Thyroid gland (tissue), 4 donors: Measurements from ENCODE around the gene NDUFB4. TPM values are rescaled to one million over a fixed set of nuclear protein-coding genes. Genes with fewer than 3 reads are reported as not detected.

ENCODE experiments used
- DNase-seq, 2 donors: peaks; one replicate each; pipeline ENCODE4 v3.0.0-alpha.2; 2019
- H3K27ac ChIP-seq, 3 donors: fragments of 200-600 bp; sonication (generic); 1 replicate in 2 of 3; 2 replicates in 1 of 3; pipeline ENCODE4 v1.5.1; 2016 to 2019; ENCODE audit warnings: mild to moderate bottlenecking in 1 of 3, moderate library complexity in 1 of 3
- H3K27me3 ChIP-seq: fragments of 200-600 bp; sonication (generic); one replicate; pipeline ENCODE4 v1.5.1; 2019
- H3K36me3 ChIP-seq, 2 donors: fragments of 200-600 bp; sonication (generic); one replicate each; pipeline ENCODE4 v1.5.1; 2016 to 2019
- H3K4me1 ChIP-seq, 2 donors: fragments of 200-600 bp; sonication (generic); one replicate each; pipeline ENCODE4 v1.5.1; 2017 to 2019
- H3K4me3 ChIP-seq, 3 donors: fragments of 200-600 bp; sonication (generic); replicated peaks in 1 of 3; 1 replicate in 2 of 3; 2 replicates in 1 of 3; pipeline ENCODE4 v1.5.1; 2016; ENCODE audit warnings: mild to moderate bottlenecking in 1 of 3
- H3K9me3 ChIP-seq: fragments of 200-600 bp; sonication (generic); one replicate; pipeline ENCODE4 v1.5.1; 2017
- CTCF ChIP-seq, 6 experiments: fragments of 200-600 bp in 3 of 6; fragments of 450-650 bp in 3 of 6; sonication (generic) in 3 of 6; IDR thresholded peaks; one replicate each; pipeline ENCODE4 v1.5.1; 2016 to 2019; ENCODE audit warnings: antibody characterized with exemption in 6 of 6, mild to moderate bottlenecking in 2 of 6, inconsistent platforms in 1 of 6, moderate library complexity in 1 of 6
- POLR2A ChIP-seq, 2 donors: fragments of 450-650 bp; IDR thresholded peaks; one replicate each; pipeline ENCODE4 v1.6.1; 2017; ENCODE audit warnings: antibody characterized with exemption in 2 of 2, mild to moderate bottlenecking in 2 of 2, moderate library complexity in 1 of 2
- WGBS, 2 donors: methylation state at CpG; one replicate each; pipeline ENCODE4 v1.1.5; 2017; 5-methylcytosine and 5-hydroxymethylcytosine counted together
- intact Hi-C: fragments of 100-400 bp; cut with DNase I; formaldehyde crosslinking; loops from one replicate; pipeline ENCODE4 v1.15.1; 2023
- total RNA-seq, 4 donors: library from RNA; depleted of rRNA; stranded (reverse); fragments of >200 nt; gene quantifications; one replicate each; pipeline ENCODE4 v1.2.3, GENCODE V29; 2016

The NDUFB4 gene
- total RNA-seq, 4 donors from 2014 or later: 91.5 to 158 (median 118) TPM

GRCh38 chr3:120555657-120556509, 40.3 kb upstream of the NDUFB4 start:
- Histone ChIP-seq H3K36me3 (no peaks in the 10 kb centered on the region), H3K27me3 (no peaks in the 10 kb centered on the region), H3K4me1 (peaks cover 0 to 12% of the 10 kb centered on the region in 2 donors), H3K27ac (no peak overlapping the region), H3K4me3 (no peak overlapping the region), H3K9me3 (no peaks in the 10 kb centered on the region)
- DNase-seq: no peak
- no peak for TF ChIP-seq CTCF (IDR thresholded peaks at IDR 0.05)
- no peak for TF ChIP-seq POLR2A (IDR thresholded peaks at IDR 0.05)
- intact Hi-C loops: loop anchor here (2.0 to 10.0 kb wide), 3 partner anchors 139 to 313 kb away; partner anchors contain the start of gene LRRC58
- 84 to 94% methylated on average over 7 of the region's 7 CpGs for WGBS, 2 donors

DNA sequence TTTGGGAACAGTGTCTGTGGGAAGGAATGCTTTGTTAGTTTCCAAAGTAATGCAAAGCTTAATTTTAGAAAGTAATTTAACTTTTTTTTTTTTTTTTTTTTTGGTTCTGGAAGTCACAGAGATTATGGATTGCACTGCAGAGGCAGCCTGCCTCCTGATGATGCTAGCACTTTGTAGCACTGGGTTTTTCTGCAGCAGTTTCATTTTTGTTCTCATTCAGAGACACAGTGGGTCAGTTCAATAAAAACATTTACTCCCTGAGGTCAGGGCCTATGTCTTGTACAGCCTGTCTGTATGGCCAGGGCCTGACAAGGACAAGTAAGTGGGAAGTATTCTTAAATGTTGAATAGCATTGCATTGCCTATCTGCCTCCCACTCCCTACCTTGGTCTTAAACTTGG, 39.0 kb upstream of the NDUFB4 start:
- no peak overlapping the region for H3K27ac ChIP-seq

GRCh38 chr3:120558771-120559241, 37.3 kb upstream of the NDUFB4 start:
- no peaks in the 10 kb centered on the region for H3K27me3 ChIP-seq
- no peaks in the 10 kb centered on the region for H3K36me3 ChIP-seq
- intact Hi-C loops: loop anchor here (5.0 to 10.0 kb wide), 2 partner anchors 142 to 214 kb away; partner anchors contain the start of gene LRRC58
- TF ChIP-seq CTCF (IDR thresholded peaks at IDR 0.05) (peak; percentile 94 to 99 (median 98)), POLR2A (IDR thresholded peaks at IDR 0.05) (no peak)
- peaks cover 0 to 12% of the 10 kb centered on the region in 2 donors for H3K4me1 ChIP-seq
- peak overlapping the region in 2 of 3 donors; percentile 27 to 29 for H3K4me3 ChIP-seq
- H3K9me3 ChIP-seq: no peaks in the 10 kb centered on the region
- peak overlapping the region; percentile 10 to 55 (median 53) for H3K27ac ChIP-seq
- WGBS, 2 donors: 1 to 2% methylated on average over 17 of the region's 17 CpGs
- peak; percentile 82 to 90 for DNase-seq

More for the DNA sequence above, 39.0 kb upstream of the NDUFB4 start:
- Histone ChIP-seq H3K4me1 (peaks cover 0 to 12% of the 10 kb centered on the region in 2 donors), H3K4me3 (no peak overlapping the region), H3K36me3 (no peaks in the 10 kb centered on the region), H3K27me3 (no peaks in the 10 kb centered on the region), H3K9me3 (no peaks in the 10 kb centered on the region)
- TF ChIP-seq POLR2A (IDR thresholded peaks at IDR 0.05): no peak
- TF ChIP-seq CTCF (IDR thresholded peaks at IDR 0.05): no peak
- intact Hi-C loops: loop anchor here (2.0 to 10.0 kb wide), 3 partner anchors 140 to 314 kb away; partner anchors contain the start of gene LRRC58
- no peak for DNase-seq

- Histone ChIP-seq H3K36me3 (no peaks in the 10 kb centered on the region), H3K27me3 (no peaks in the 10 kb centered on the region), H3K9me3 (no peaks in the 10 kb centered on the region), H3K4me1 (peaks cover 0 to 12% of the 10 kb centered on the region in 2 donors), H3K4me3 (peak overlapping the region in 1 of 3 donors; percentile 29), H3K27ac (peak overlapping the region in 2 of 3 donors; percentile 39 to 55)
- intact Hi-C loops: loop anchor here (2.0 to 10.0 kb wide), 3 partner anchors 142 to 235 kb away; partner anchors contain the start of gene LRRC58
- WGBS, 2 donors: 25 to 27% methylated on average over 15 of the region's 15 CpGs
- TF ChIP-seq CTCF (IDR thresholded peaks at IDR 0.05) (no peak), POLR2A (IDR thresholded peaks at IDR 0.05) (no peak)
- DNase-seq: peak; percentile 4 to 15
Observed at GRCh38 chr3:120559242-120560061, 36.7 kb upstream of the NDUFB4 start.
